HL-60 (cell line): ENCODE results near the gene P2RX3.

Experiments
- DNase-seq, 2 experiments: peaks; one replicate each; pipeline ENCODE4 v3.0.0-alpha.2; 2010 to 2020; ENCODE audit warnings: low read depth in 1 of 2, low spot score in 1 of 2
- H3K27ac ChIP-seq: fragments of 250-450 bp; sonication (Bioruptor Pico); replicated peaks from 2 replicates; pipeline ENCODE4 v1.5.1; 2020; ENCODE audit warnings: mild to moderate bottlenecking, moderate library complexity
- H3K27me3 ChIP-seq: fragments of 250-450 bp; sonication (Bioruptor Pico); 2 replicates; pipeline ENCODE4 v1.5.1; 2021; ENCODE audit warnings: mild to moderate bottlenecking, moderate library complexity; ENCODE audit not compliant: insufficient read depth, poor library complexity, severe bottlenecking
- H3K4me3 ChIP-seq: replicated peaks from 2 replicates; pipeline ENCODE4 v1.5.1; 2011; ENCODE audit warnings: mild to moderate bottlenecking, control low read depth, low read length; ENCODE audit not compliant: insufficient read depth
- GABPA ChIP-seq: IDR thresholded peaks from 2 replicates; pipeline ENCODE4 v1.6.1; 2012; ENCODE audit warnings: low read depth
- POLR2AphosphoS5 ChIP-seq: IDR thresholded peaks from 2 replicates; pipeline ENCODE4 v1.6.1; 2012; ENCODE audit warnings: low read depth
- SPI1 ChIP-seq: IDR thresholded peaks from 2 replicates; pipeline ENCODE4 v1.6.1; 2012; ENCODE audit warnings: low read depth, mild to moderate bottlenecking, borderline replicate concordance
- TF ChIP-seq, protein P1 (sequence below): IDR thresholded peaks from one replicate; pipeline ENCODE4 v1.5.1; 2011; ENCODE audit warnings: low read length, control low read depth, inconsistent platforms; ENCODE audit not compliant: insufficient read depth
- TF ChIP-seq, protein P2 (sequence below): IDR thresholded peaks from 2 replicates; pipeline ENCODE4 v1.6.1; 2012; ENCODE audit warnings: low read depth; ENCODE audit not compliant: insufficient replicate concordance

Gene P2RX3

GRCh38 chr11:57339328-57339727 is 1.2 kb downstream of the P2RX3 start:
- no peak for DNase-seq
- Histone ChIP-seq H3K27ac (no peak overlapping the region), H3K27me3 (no peaks in the 10 kb centered on the region), H3K4me3 (no peak overlapping the region)
- no peak for TF ChIP-seq SPI1
- TF ChIP-seq, protein P1, sequence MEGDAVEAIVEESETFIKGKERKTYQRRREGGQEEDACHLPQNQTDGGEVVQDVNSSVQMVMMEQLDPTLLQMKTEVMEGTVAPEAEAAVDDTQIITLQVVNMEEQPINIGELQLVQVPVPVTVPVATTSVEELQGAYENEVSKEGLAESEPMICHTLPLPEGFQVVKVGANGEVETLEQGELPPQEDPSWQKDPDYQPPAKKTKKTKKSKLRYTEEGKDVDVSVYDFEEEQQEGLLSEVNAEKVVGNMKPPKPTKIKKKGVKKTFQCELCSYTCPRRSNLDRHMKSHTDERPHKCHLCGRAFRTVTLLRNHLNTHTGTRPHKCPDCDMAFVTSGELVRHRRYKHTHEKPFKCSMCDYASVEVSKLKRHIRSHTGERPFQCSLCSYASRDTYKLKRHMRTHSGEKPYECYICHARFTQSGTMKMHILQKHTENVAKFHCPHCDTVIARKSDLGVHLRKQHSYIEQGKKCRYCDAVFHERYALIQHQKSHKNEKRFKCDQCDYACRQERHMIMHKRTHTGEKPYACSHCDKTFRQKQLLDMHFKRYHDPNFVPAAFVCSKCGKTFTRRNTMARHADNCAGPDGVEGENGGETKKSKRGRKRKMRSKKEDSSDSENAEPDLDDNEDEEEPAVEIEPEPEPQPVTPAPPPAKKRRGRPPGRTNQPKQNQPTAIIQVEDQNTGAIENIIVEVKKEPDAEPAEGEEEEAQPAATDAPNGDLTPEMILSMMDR, result no peak
- no peak for TF ChIP-seq POLR2AphosphoS5
- TF ChIP-seq, protein P2, sequence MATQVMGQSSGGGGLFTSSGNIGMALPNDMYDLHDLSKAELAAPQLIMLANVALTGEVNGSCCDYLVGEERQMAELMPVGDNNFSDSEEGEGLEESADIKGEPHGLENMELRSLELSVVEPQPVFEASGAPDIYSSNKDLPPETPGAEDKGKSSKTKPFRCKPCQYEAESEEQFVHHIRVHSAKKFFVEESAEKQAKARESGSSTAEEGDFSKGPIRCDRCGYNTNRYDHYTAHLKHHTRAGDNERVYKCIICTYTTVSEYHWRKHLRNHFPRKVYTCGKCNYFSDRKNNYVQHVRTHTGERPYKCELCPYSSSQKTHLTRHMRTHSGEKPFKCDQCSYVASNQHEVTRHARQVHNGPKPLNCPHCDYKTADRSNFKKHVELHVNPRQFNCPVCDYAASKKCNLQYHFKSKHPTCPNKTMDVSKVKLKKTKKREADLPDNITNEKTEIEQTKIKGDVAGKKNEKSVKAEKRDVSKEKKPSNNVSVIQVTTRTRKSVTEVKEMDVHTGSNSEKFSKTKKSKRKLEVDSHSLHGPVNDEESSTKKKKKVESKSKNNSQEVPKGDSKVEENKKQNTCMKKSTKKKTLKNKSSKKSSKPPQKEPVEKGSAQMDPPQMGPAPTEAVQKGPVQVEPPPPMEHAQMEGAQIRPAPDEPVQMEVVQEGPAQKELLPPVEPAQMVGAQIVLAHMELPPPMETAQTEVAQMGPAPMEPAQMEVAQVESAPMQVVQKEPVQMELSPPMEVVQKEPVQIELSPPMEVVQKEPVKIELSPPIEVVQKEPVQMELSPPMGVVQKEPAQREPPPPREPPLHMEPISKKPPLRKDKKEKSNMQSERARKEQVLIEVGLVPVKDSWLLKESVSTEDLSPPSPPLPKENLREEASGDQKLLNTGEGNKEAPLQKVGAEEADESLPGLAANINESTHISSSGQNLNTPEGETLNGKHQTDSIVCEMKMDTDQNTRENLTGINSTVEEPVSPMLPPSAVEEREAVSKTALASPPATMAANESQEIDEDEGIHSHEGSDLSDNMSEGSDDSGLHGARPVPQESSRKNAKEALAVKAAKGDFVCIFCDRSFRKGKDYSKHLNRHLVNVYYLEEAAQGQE, result no peak
- TF ChIP-seq GABPA, result no peak

- no peak for TF ChIP-seq SPI1
- TF ChIP-seq, protein P1, result no peak
- TF ChIP-seq, protein P2, result no peak
- DNase-seq, result no peak
- Histone ChIP-seq H3K27me3 (no peaks in the 10 kb centered on the region), H3K27ac (no peak overlapping the region), H3K4me3 (no peak overlapping the region)
Measured at GRCh38 chr11:57340039-57340615, 2.0 kb downstream of the P2RX3 start.

GRCh38 chr11:57341250-57341808 is 3.2 kb downstream of the P2RX3 start:
- H3K27ac ChIP-seq, result no peak overlapping the region
- DNase-seq, result no peak
- no peak overlapping the region for H3K4me3 ChIP-seq
- H3K27me3 ChIP-seq, result no peaks in the 10 kb centered on the region
- TF ChIP-seq POLR2AphosphoS5, result no peak
- no peak for TF ChIP-seq GABPA
- TF ChIP-seq, protein P2, result no peak
- no peak for TF ChIP-seq SPI1
- TF ChIP-seq, protein P1, result no peak
